Endothelial cell of umbilical vein (primary cell): ENCODE data around the gene MARK3. TPM values are rescaled to one million over a fixed set of nuclear protein-coding genes. Genes with fewer than 3 reads are reported as not detected.

Source experiments
- BruUV-seq: library from RNA; stranded (reverse); fragments of 400-500 nt; replicated peaks from 2 replicates; lab custom pipeline; 2021; lab: Mats Ljungman, UMichigan
- CTCF ChIA-PET: fragments of 300-600, 350-600 bp; sonication (Branson Sonifier 250); formaldehyde crosslinking; loops from one replicate; lab custom pipeline; 2021; ENCODE audit warnings: antibody characterized with exemption, inconsistent platforms; lab: Charles Lee
- POLR2A ChIA-PET: fragments of 300-600, 350-600 bp; sonication (Branson Sonifier 250); formaldehyde crosslinking; loops from one replicate; lab custom pipeline; 2021; ENCODE audit warnings: antibody characterized with exemption, inconsistent platforms; lab: Charles Lee
- DNase-seq: peaks from one replicate; pipeline ENCODE4 v3.0.0-alpha.2; 2011; ENCODE audit warnings: low read depth, low spot score
- FAIRE-seq: peaks from 2 replicates; lab custom pipeline; 2011; peaks lifted over from hg19 to GRCh38; lab: Jason Lieb, UNC
- H2AFZ ChIP-seq: 2 replicates; pipeline ENCODE4 v1.6.0; 2012; ENCODE audit warnings: low read depth, low read length, control low read depth, inconsistent platforms
- H3K27ac ChIP-seq: 2 replicates; pipeline ENCODE4 v1.5.1; 2011; ENCODE audit warnings: low read depth, mild to moderate bottlenecking, control low read depth, low read length, moderate library complexity; ENCODE audit not compliant: insufficient read depth
- H3K27me3 ChIP-seq, 2 experiments: 2 replicates each; pipeline versions ENCODE4 v1.6.0 to v1.6.1; 2011; ENCODE audit warnings: low read length in 2 of 2, mixed read lengths in 1 of 2; ENCODE audit not compliant: control insufficient read depth in 2 of 2, insufficient read depth in 2 of 2
- H3K36me3 ChIP-seq, 2 experiments: 2 replicates in 1 of 2; 3 replicates in 1 of 2; pipeline ENCODE4 v1.5.1; 2011; ENCODE audit warnings: low read length in 2 of 2, mild to moderate bottlenecking in 1 of 2, moderate library complexity in 1 of 2; ENCODE audit not compliant: control insufficient read depth in 2 of 2, insufficient read depth in 2 of 2; ENCODE audit errors: extremely low read depth in 1 of 2
- H3K4me1 ChIP-seq: 3 replicates; pipeline ENCODE4 v1.5.1; 2011; ENCODE audit warnings: mild to moderate bottlenecking, low read length; ENCODE audit not compliant: control insufficient read depth, insufficient read depth; ENCODE audit errors: extremely low read depth
- H3K4me2 ChIP-seq: 2 replicates; pipeline ENCODE4 v1.6.1; 2011; ENCODE audit warnings: low read length, control low read depth, mixed read lengths; ENCODE audit not compliant: insufficient read depth
- H3K4me3 ChIP-seq, 3 experiments: fragments of 200-600 bp in 1 of 3; sonication (generic), shearing (Covaris generic) in 1 of 3; replicated peaks in 1 of 3; 2 replicates each; pipeline ENCODE4 v1.5.1; 2011 to 2016; ENCODE audit warnings: control low read depth in 3 of 3, low read length in 3 of 3, mild to moderate bottlenecking in 2 of 3, inconsistent platforms in 1 of 3, low read depth in 1 of 3, moderate library complexity in 1 of 3; ENCODE audit not compliant: insufficient read depth in 1 of 3
- H3K79me2 ChIP-seq: 2 replicates; pipeline ENCODE4 v1.6.0; 2012; ENCODE audit warnings: low read length, inconsistent platforms; ENCODE audit not compliant: control insufficient read depth, insufficient read depth
- H3K9ac ChIP-seq: replicated peaks from 2 replicates; pipeline ENCODE3; 2011; ENCODE audit warnings: low read length, control low read depth; ENCODE audit not compliant: insufficient read depth; ENCODE audit errors: extremely low read depth
- H3K9me1 ChIP-seq: replicated peaks from 3 replicates; pipeline ENCODE4 v1.6.0; 2011; ENCODE audit warnings: mild to moderate bottlenecking, low read length; ENCODE audit not compliant: control insufficient read depth, insufficient read depth; ENCODE audit errors: extremely low read depth
- H3K9me3 ChIP-seq: replicated peaks from 2 replicates; pipeline ENCODE4 v1.5.1; 2012; ENCODE audit warnings: low read length, inconsistent platforms; ENCODE audit not compliant: control insufficient read depth, insufficient read depth
- H4K20me1 ChIP-seq: replicated peaks from 2 replicates; pipeline ENCODE3; 2011; ENCODE audit warnings: mild to moderate bottlenecking, low read length; ENCODE audit not compliant: control insufficient read depth, insufficient read depth; ENCODE audit errors: extremely low read depth
- CTCF ChIP-seq, 2 donors: IDR thresholded peaks; 1 replicate in 1 of 2; 2 replicates in 1 of 2; pipeline ENCODE4 v1.5.1; 2011; ENCODE audit warnings: low read length in 2 of 2, mild to moderate bottlenecking in 2 of 2, moderate library complexity in 2 of 2, control low read depth in 1 of 2, inconsistent platforms in 1 of 2, low read depth in 1 of 2; ENCODE audit not compliant: insufficient read depth in 1 of 2; ENCODE audit errors: extremely low read depth in 1 of 2
- EZH2 ChIP-seq: IDR thresholded peaks from 2 replicates; pipeline ENCODE4 v1.6.1; 2012; ENCODE audit warnings: borderline replicate concordance, low read depth, mild to moderate bottlenecking, moderate library complexity, low read length, inconsistent platforms; ENCODE audit not compliant: severe bottlenecking
- FOS ChIP-seq: IDR thresholded peaks from 2 replicates; pipeline ENCODE4 v1.6.1; 2011; ENCODE audit warnings: mild to moderate bottlenecking, low read length, moderate library complexity, borderline replicate concordance; ENCODE audit not compliant: insufficient read depth
- GATA2 ChIP-seq: IDR thresholded peaks from 2 replicates; pipeline ENCODE4 v1.7.0; 2011; ENCODE audit warnings: low read depth, mild to moderate bottlenecking, moderate library complexity, mixed read lengths, low read length; ENCODE audit not compliant: insufficient read length, insufficient read depth
- JUN ChIP-seq: IDR thresholded peaks from 2 replicates; pipeline ENCODE4 v1.6.1; 2011; ENCODE audit warnings: borderline replicate concordance, low read depth; ENCODE audit not compliant: insufficient read length, insufficient read depth
- MYC ChIP-seq: IDR thresholded peaks from one replicate; pipeline ENCODE4 v1.6.1; 2011; ENCODE audit warnings: mild to moderate bottlenecking, low read depth, low read length
- POLR2A ChIP-seq: IDR thresholded peaks from 2 replicates; pipeline ENCODE4 v1.6.1; 2012; ENCODE audit warnings: low read depth, mild to moderate bottlenecking, control low read depth, low read length
- POLR2AphosphoS5 ChIP-seq: IDR thresholded peaks from 2 replicates; pipeline ENCODE4 v1.6.1; 2012; ENCODE audit warnings: low read depth, mild to moderate bottlenecking, control low read depth, low read length, moderate library complexity; ENCODE audit not compliant: insufficient read depth
- dilution Hi-C: fragments of 300-500 bp; cut with MboI; formaldehyde crosslinking; loops from one replicate; pipeline ENCODE4 v1.15.0; 2019; ENCODE audit warnings: low sequenced_read_pairs; ENCODE audit not compliant: extremely low pct_ligation_motif_present
- intact Hi-C: fragments of 100-400 bp; cut with micrococcal nuclease; formaldehyde crosslinking; loops from one replicate; pipeline ENCODE4 v1.10.0; 2022
- polyA plus RNA-seq, 4 experiments: library from polyadenylated mRNA; depleted of rRNA in 3 of 4; stranded (reverse) in 3 of 4; unstranded in 1 of 4; fragments of >200 nt; gene quantifications; 2 replicates each; pipeline versions ENCODE4 v1.2.1 to v1.2.3, GENCODE V29; 2011 to 2012; ENCODE audit warnings: missing spikeins in 1 of 4
- total RNA-seq: library from RNA; stranded (reverse); gene quantifications from 2 replicates; pipeline ENCODE4 v1.2.3, GENCODE V29; 2021
- TF ChIP-seq, protein P1 (sequence below): IDR thresholded peaks from 2 replicates; pipeline ENCODE4 v1.6.1; 2011; ENCODE audit not compliant: insufficient read depth, insufficient read length

MARK3 gene
- total and polyA plus RNA-seq, 2 donors (not counting 3 experiments of a cell fraction or from before 2014, with no cell fraction given), result 46.6 to 96.1 TPM

DNA sequence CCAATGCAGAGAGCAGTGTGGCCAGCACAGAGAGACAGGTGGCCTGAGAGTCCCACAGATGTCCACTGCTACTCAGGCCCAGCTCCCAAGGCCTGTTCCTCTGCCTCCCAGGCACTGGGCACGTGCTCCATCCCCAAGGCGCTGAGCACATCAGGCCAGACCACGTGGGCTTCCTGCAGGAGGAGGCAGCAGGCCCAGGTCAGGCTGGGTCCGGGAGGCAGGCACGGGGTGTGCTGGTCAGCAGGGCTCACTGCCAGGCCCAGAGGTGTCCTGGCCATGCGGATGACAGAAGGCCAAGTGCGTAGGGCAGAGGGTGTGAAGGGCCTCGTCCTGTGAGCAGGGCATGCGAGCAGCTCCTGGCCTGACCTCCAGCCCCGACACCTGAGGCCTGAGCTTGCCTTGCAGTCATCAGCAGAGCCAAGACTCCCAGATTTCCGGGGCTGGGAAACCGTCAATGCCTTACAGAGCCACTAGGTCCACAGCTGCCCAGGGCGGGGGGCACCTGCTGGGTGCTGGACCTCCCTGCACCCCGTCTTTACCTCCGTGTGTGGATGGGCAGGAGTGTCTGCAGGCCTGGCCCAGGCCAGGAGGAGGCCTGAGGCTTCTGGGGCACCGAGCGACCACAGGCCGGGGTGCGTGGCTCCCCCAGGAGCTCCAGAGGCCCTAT lies 158.6 kb downstream of the MARK3 start:
- no peak overlapping the region for H3K4me2 ChIP-seq
- H3K4me3 ChIP-seq, result no peak overlapping the region
- BruUV-seq, result no TSS peak
- TF ChIP-seq EZH2, result no peak
- TF ChIP-seq CTCF (IDR thresholded peaks at IDR 0.05; ENCODE audit: extremely low read depth in 1 of 2, insufficient read depth in 1 of 2, low read depth in 1 of 2, low read length in 2 of 2), result no peak
- TF ChIP-seq GATA2, result no peak
- no peak for TF ChIP-seq FOS
- TF ChIP-seq, protein P1, sequence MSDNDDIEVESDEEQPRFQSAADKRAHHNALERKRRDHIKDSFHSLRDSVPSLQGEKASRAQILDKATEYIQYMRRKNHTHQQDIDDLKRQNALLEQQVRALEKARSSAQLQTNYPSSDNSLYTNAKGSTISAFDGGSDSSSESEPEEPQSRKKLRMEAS, result no peak
- no peak for TF ChIP-seq POLR2A
- no peak for TF ChIP-seq MYC
- no peak for TF ChIP-seq JUN
- no peak for TF ChIP-seq POLR2AphosphoS5
- intact Hi-C loops, result no loop called here
- DNase-seq (no peak), FAIRE-seq (no peak)
- H3K9ac ChIP-seq, result no peak overlapping the region
- H3K79me2 ChIP-seq, result no peaks in the 10 kb centered on the region
- H3K36me3 ChIP-seq, result no peaks in the 10 kb centered on the region
- no peaks in the 10 kb centered on the region for H4K20me1 ChIP-seq
- no peak overlapping the region for H3K27ac ChIP-seq
- H3K9me3 ChIP-seq, result no peaks in the 10 kb centered on the region
- CTCF ChIA-PET, result interaction anchor here (14.4 kb wide), 1 partner anchor 25 kb away, joined by 209 read pairs; the partner anchor contains the start of gene CKB
- H3K27me3 ChIP-seq, result no peaks in the 10 kb centered on the region
- POLR2A ChIA-PET, result no interaction called here
- no peaks in the 10 kb centered on the region for H3K4me1 ChIP-seq
- H2AFZ ChIP-seq, result no peak overlapping the region
- H3K9me1 ChIP-seq, result no peaks in the 10 kb centered on the region
- dilution Hi-C loops, result no loop called here
